ENCODE results near the gene SLC10A3.

- peak; percentile 89 to 100 (median 99) for TF ChIP-seq CTCF (IDR thresholded peaks at IDR 0.05)
- TF ChIP-seq POLR2A (IDR thresholded peaks at IDR 0.05), result peak in 1 of 2 donors; percentile 36
These were observed 44.3 kb upstream of the SLC10A3 start for GRCh38 chrX:154534526-154535322.
